Upper lobe of left lung (tissue), 6 donors: ENCODE data around the gene TSNAX. TPM values are rescaled to one million over a fixed set of nuclear protein-coding genes. Genes with fewer than 3 reads are reported as not detected.

ENCODE experiments used
- ATAC-seq, 2 donors: fragments of 200-7000 bp; cut with Tn5 transposase; one replicate each; pipeline ENCODE4 v1.9.1; 2022; ENCODE audit warnings: mild to moderate bottlenecking in 2 of 2, moderate library complexity in 2 of 2; ENCODE audit not compliant: low FRiP score in 2 of 2
- DNase-seq, 2 donors: peaks; one replicate each; pipeline ENCODE4 v3.0.0-alpha.2; 2019 to 2020
- H3K27ac ChIP-seq, 4 donors: fragments of 200-600 bp; sonication (generic); one replicate each; pipeline ENCODE4 v1.5.1; 2016 to 2019
- H3K27me3 ChIP-seq, 4 donors: fragments of 200-600 bp; sonication (generic); one replicate each; pipeline ENCODE4 v1.5.1; 2017 to 2019
- H3K36me3 ChIP-seq, 4 donors: fragments of 200-600 bp; sonication (generic); one replicate each; pipeline ENCODE4 v1.5.1; 2016 to 2019
- H3K4me1 ChIP-seq, 4 donors: fragments of 200-600 bp; sonication (generic); one replicate each; pipeline ENCODE4 v1.5.1; 2018 to 2019
- H3K4me3 ChIP-seq, 4 donors: fragments of 200-600 bp; sonication (generic); one replicate each; pipeline ENCODE4 v1.5.1; 2017 to 2019; ENCODE audit warnings: mild to moderate bottlenecking in 2 of 4, moderate library complexity in 1 of 4
- H3K9me3 ChIP-seq, 4 donors: fragments of 200-600 bp; sonication (generic); one replicate each; pipeline ENCODE4 v1.5.1; 2018 to 2019
- EP300 ChIP-seq, 4 donors: sonication (generic); formaldehyde crosslinking; IDR thresholded peaks; one replicate each; pipeline ENCODE4 v1.5.1; 2017; ENCODE audit warnings: antibody characterized with exemption in 4 of 4, control low read depth in 2 of 4
- POLR2A ChIP-seq, 4 donors: fragments of 450-650 bp; IDR thresholded peaks; one replicate each; pipeline ENCODE4 v1.5.1; 2016 to 2017; ENCODE audit warnings: antibody characterized with exemption in 4 of 4, mild to moderate bottlenecking in 2 of 4
- POLR2AphosphoS5 ChIP-seq, 2 donors: sonication (generic); formaldehyde crosslinking; IDR thresholded peaks; one replicate each; pipeline ENCODE4 v1.5.1; 2017; ENCODE audit warnings: antibody characterized with exemption in 2 of 2
- WGBS, 2 donors: methylation state at CpG; one replicate each; pipeline ENCODE4 v1.1.5; 2017 to 2018; 5-methylcytosine and 5-hydroxymethylcytosine counted together
- total RNA-seq, 6 donors: library from RNA; depleted of rRNA in 4 of 6; stranded (reverse); fragments of >200 nt in 4 of 6; gene quantifications; one replicate each; pipeline versions ENCODE4 v1.1.0 to v1.2.1, GENCODE V29; 2016 to 2021
- TF ChIP-seq, protein P1 (sequence below), 6 experiments: fragments of 450-650 bp in 4 of 6; fragments of 200-600 bp in 2 of 6; sonication (generic) in 2 of 6; IDR thresholded peaks; one replicate each; pipeline ENCODE4 v1.5.1; 2016 to 2019; ENCODE audit warnings: antibody characterized with exemption in 6 of 6
- donor health status: DM: no; HTN: no; CAD: no; lungs with moderate emphysema.
- donor health status: DM: no; HTN: yes; CAD: no; lungs with severe emphysema.

TSNAX gene
- total RNA-seq, 6 donors from 2014 or later = 6.3 to 39.7 (median 24.6) TPM

- ATAC-seq = no peak
- no peak overlapping the region for H3K27ac ChIP-seq
Measured at GRCh38 chr1:231594123-231594522, 65.7 kb downstream of the TSNAX start.

DNA sequence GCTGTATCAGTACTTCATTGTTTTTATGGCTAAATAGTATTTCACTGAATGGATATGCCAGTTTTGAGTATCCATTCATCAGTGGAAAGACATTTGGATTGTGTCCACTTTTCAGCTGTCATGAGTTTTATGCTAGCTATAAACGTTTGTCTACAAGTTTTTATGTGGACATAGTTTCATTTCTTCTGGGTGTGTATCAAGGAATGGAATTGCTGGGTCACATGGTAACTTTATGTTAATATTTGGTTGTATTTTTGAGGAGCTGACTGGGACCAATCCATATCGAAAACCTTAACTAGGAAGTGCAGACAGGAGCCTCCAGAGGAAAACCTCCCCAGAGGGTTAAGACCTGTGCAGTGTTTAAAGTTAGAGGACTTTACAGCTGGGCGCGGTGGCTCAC is 66.3 kb downstream of the TSNAX start:
- Histone ChIP-seq H3K4me3 (no peak overlapping the region), H3K9me3 (no peaks in the 10 kb centered on the region), H3K36me3 (no peaks in the 10 kb centered on the region), H3K4me1 (no peaks in the 10 kb centered on the region), H3K27me3 (no peaks in the 10 kb centered on the region), H3K27ac (no peak overlapping the region)
- WGBS, 2 donors = 71 to 89% methylated on average over 4 of the region's 4 CpGs
- TF ChIP-seq POLR2A (IDR thresholded peaks at IDR 0.05) (no peak), EP300 (IDR thresholded peaks at IDR 0.05) (no peak), POLR2AphosphoS5 (IDR thresholded peaks at IDR 0.05) (no peak)
- TF ChIP-seq, protein P1, sequence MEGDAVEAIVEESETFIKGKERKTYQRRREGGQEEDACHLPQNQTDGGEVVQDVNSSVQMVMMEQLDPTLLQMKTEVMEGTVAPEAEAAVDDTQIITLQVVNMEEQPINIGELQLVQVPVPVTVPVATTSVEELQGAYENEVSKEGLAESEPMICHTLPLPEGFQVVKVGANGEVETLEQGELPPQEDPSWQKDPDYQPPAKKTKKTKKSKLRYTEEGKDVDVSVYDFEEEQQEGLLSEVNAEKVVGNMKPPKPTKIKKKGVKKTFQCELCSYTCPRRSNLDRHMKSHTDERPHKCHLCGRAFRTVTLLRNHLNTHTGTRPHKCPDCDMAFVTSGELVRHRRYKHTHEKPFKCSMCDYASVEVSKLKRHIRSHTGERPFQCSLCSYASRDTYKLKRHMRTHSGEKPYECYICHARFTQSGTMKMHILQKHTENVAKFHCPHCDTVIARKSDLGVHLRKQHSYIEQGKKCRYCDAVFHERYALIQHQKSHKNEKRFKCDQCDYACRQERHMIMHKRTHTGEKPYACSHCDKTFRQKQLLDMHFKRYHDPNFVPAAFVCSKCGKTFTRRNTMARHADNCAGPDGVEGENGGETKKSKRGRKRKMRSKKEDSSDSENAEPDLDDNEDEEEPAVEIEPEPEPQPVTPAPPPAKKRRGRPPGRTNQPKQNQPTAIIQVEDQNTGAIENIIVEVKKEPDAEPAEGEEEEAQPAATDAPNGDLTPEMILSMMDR (IDR thresholded peaks at IDR 0.05) = no peak
- ATAC-seq (no peak), DNase-seq (no peak)

More at GRCh38 chr1:231594123-231594522, 65.7 kb downstream of the TSNAX start:
- H3K27me3 ChIP-seq = no peaks in the 10 kb centered on the region
- no peak overlapping the region for H3K4me3 ChIP-seq
- no peaks in the 10 kb centered on the region for H3K9me3 ChIP-seq
- TF ChIP-seq POLR2AphosphoS5 (IDR thresholded peaks at IDR 0.05) (no peak), POLR2A (IDR thresholded peaks at IDR 0.05) (no peak), EP300 (IDR thresholded peaks at IDR 0.05) (no peak)
- no peak for DNase-seq
- no peaks in the 10 kb centered on the region for H3K4me1 ChIP-seq
- 48 to 53% methylated on average over 2 of the region's 2 CpGs for WGBS, 2 donors
- no peaks in the 10 kb centered on the region for H3K36me3 ChIP-seq

DNA sequence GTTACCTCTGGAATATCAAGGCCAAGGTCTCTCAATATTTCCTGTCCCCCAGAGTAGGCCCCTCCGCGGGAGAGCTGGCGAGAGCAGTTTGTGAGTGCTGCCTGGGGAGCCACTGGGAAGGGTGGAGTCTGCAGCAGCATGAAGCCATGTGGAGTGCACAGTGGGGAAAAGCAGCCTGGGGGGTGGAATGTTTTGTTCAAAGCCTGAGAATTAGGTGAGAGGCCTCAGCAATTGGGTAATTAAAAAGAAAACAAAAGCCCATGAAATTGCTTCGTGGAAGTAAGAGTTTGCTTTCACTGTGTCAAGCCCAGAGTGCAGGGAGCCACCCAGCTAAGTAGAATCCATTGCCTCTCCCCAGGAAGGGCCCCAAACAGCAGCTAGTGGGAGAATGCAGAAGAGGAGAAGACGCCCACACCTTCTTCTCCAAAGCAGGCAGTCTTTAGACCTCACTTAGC is 67.9 kb downstream of the TSNAX start:
- Histone ChIP-seq H3K36me3 (no peaks in the 10 kb centered on the region), H3K4me1 (peaks cover 0 to 9% (median 0%) of the 10 kb centered on the region in 4 donors), H3K27ac (no peak overlapping the region), H3K27me3 (no peaks in the 10 kb centered on the region), H3K9me3 (no peaks in the 10 kb centered on the region), H3K4me3 (no peak overlapping the region)
- no peak for ATAC-seq
- TF ChIP-seq, protein P1 (IDR thresholded peaks at IDR 0.05) = no peak
- no peak for TF ChIP-seq POLR2A (IDR thresholded peaks at IDR 0.05)
- no peak for TF ChIP-seq EP300 (IDR thresholded peaks at IDR 0.05)
- TF ChIP-seq POLR2AphosphoS5 (IDR thresholded peaks at IDR 0.05) = no peak
- whole genome bisulfite sequencing, 2 donors = 42 to 53% methylated on average over 5 of the region's 5 CpGs
- no peak for DNase-seq

DNA sequence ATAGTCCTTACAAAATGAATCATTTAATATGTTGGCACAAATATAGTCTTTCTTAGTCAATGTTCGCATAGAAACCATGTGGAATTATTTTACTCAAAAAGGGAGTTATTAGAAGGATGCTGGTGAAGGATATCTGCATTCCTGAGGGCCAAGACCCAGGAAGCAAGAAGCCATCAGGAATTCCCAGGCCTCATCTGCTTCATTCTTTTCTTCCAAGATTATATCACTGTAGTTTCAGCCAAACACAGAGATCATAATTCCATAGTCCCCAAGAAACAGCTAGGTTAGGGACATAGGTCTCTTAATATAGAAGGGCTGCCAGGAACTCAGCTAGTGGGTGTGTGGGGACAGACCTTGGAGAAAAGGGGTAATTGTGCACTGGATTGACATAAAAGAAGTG is 69.5 kb downstream of the TSNAX start:
- Histone ChIP-seq H3K27ac (no peak overlapping the region), H3K4me3 (no peak overlapping the region), H3K4me1 (peaks cover 0 to 17% (median 4%) of the 10 kb centered on the region in 4 donors), H3K9me3 (no peaks in the 10 kb centered on the region), H3K27me3 (no peaks in the 10 kb centered on the region), H3K36me3 (no peaks in the 10 kb centered on the region)
- ATAC-seq (no peak), DNase-seq (no peak)
- WGBS, 2 donors = 95 to 97% methylated on average over 1 of the region's 1 CpG
- TF ChIP-seq, protein P1 (IDR thresholded peaks at IDR 0.05) = no peak
- TF ChIP-seq EP300 (IDR thresholded peaks at IDR 0.05) (no peak), POLR2AphosphoS5 (IDR thresholded peaks at IDR 0.05) (no peak), POLR2A (IDR thresholded peaks at IDR 0.05) (no peak)

DNA sequence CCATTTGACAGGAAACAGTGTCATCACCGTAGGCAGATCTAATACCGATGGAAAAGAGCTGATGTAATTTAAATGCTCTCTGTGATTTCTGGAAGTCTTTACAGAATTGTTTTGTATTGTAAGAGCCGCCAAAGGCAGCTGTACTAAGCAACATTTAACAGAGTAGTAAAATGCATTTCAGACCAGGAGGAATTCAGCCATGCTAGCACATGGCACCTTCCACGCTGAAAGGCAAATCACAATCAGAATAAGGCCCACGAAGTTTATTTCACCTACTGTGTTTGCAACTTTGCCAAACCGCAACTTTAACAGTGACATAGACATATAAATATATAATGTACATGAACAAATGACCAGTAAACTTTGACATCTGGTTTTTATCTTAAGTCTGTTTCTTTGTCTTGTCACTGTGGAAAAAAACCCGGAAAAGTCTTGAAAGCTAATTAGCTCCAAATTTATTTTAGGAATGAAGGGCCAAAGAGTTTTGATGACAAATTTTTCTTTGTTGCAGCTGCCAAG is 72.0 kb downstream of the TSNAX start:
- TF ChIP-seq, protein P1 (IDR thresholded peaks at IDR 0.05) = no peak
- no peak for TF ChIP-seq POLR2AphosphoS5 (IDR thresholded peaks at IDR 0.05)
- TF ChIP-seq POLR2A (IDR thresholded peaks at IDR 0.05) = no peak
- no peak for TF ChIP-seq EP300 (IDR thresholded peaks at IDR 0.05)
- 38 to 49% methylated on average over 7 of the region's 7 CpGs for WGBS, 2 donors
- Histone ChIP-seq H3K36me3 (no peaks in the 10 kb centered on the region), H3K4me3 (no peak overlapping the region), H3K4me1 (peaks cover 0 to 20% (median 6%) of the 10 kb centered on the region in 4 donors), H3K27me3 (no peaks in the 10 kb centered on the region), H3K27ac (no peak overlapping the region), H3K9me3 (no peaks in the 10 kb centered on the region)
- DNase-seq (no peak), ATAC-seq (no peak)
